Thyroid gland (tissue), 4 donors: ENCODE measurements around the gene CLASP1.
"Not testable (repeated sequence)": the region's sequence is repeated elsewhere in the genome, so short reads cannot be mapped to it uniquely, and the experiment has no call there.

Experiments
- POLR2A ChIP-seq, 2 donors: fragments of 450-650 bp; IDR thresholded peaks; one replicate each; pipeline ENCODE4 v1.6.1; 2017; ENCODE audit warnings: antibody characterized with exemption in 2 of 2, mild to moderate bottlenecking in 2 of 2, moderate library complexity in 1 of 2
- TF ChIP-seq, protein P1 (sequence below), 6 experiments: fragments of 200-600 bp in 3 of 6; fragments of 450-650 bp in 3 of 6; sonication (generic) in 3 of 6; IDR thresholded peaks; one replicate each; pipeline ENCODE4 v1.5.1; 2016 to 2019; ENCODE audit warnings: antibody characterized with exemption in 6 of 6, mild to moderate bottlenecking in 2 of 6, inconsistent platforms in 1 of 6, moderate library complexity in 1 of 6

- TF ChIP-seq, protein P1, sequence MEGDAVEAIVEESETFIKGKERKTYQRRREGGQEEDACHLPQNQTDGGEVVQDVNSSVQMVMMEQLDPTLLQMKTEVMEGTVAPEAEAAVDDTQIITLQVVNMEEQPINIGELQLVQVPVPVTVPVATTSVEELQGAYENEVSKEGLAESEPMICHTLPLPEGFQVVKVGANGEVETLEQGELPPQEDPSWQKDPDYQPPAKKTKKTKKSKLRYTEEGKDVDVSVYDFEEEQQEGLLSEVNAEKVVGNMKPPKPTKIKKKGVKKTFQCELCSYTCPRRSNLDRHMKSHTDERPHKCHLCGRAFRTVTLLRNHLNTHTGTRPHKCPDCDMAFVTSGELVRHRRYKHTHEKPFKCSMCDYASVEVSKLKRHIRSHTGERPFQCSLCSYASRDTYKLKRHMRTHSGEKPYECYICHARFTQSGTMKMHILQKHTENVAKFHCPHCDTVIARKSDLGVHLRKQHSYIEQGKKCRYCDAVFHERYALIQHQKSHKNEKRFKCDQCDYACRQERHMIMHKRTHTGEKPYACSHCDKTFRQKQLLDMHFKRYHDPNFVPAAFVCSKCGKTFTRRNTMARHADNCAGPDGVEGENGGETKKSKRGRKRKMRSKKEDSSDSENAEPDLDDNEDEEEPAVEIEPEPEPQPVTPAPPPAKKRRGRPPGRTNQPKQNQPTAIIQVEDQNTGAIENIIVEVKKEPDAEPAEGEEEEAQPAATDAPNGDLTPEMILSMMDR (IDR thresholded peaks at IDR 0.05) = not testable (repeated sequence)
- TF ChIP-seq POLR2A (IDR thresholded peaks at IDR 0.05) = not testable (repeated sequence)
Measured at GRCh38 chr2:121610487-121610874, 38.8 kb downstream of the CLASP1 start.
